A204.1 (cell line): ENCODE measurements around the gene UNC5A.

ENCODE experiments used
- FAIRE-seq: peaks from 2 replicates; lab custom pipeline; 2012; peaks lifted over from hg19 to GRCh38; lab: Jason Lieb, UNC

Gene UNC5A

GRCh38 chr5:176821441-176821840 lies 11.1 kb downstream of the UNC5A start:
- FAIRE-seq, result no peak

- no peak for FAIRE-seq
Measured at GRCh38 chr5:176822041-176822792, 11.9 kb downstream of the UNC5A start.

- no peak for FAIRE-seq
Measured at GRCh38 chr5:176822793-176823481, 12.6 kb downstream of the UNC5A start.

GRCh38 chr5:176823869-176824412 lies 13.6 kb downstream of the UNC5A start:
- FAIRE-seq, result no peak

DNA sequence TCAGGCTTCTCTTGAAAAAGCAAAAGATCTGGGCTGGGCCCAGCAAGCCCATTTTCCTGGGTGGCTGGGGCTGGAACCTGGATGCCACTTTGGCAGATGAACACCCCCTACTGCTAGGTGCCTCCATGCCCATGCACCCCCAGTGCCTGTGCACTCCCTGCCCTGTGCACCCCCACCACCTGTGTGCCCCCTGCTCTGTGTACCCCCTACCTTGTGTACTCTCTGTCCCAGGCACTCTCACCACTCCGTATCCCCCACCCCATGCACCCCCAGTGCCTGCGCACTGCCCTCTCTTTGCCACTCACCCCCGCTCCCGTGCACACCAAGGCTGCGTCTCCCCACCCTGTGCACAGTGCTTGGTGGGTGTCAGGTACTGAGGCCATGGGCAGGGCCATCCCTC lies 14.2 kb downstream of the UNC5A start:
- no peak for FAIRE-seq

GRCh38 chr5:176825234-176825633 lies 14.9 kb downstream of the UNC5A start:
- FAIRE-seq, result no peak

- FAIRE-seq, result no peak
Measured at GRCh38 chr5:176825957-176826356, 15.6 kb downstream of the UNC5A start.

DNA sequence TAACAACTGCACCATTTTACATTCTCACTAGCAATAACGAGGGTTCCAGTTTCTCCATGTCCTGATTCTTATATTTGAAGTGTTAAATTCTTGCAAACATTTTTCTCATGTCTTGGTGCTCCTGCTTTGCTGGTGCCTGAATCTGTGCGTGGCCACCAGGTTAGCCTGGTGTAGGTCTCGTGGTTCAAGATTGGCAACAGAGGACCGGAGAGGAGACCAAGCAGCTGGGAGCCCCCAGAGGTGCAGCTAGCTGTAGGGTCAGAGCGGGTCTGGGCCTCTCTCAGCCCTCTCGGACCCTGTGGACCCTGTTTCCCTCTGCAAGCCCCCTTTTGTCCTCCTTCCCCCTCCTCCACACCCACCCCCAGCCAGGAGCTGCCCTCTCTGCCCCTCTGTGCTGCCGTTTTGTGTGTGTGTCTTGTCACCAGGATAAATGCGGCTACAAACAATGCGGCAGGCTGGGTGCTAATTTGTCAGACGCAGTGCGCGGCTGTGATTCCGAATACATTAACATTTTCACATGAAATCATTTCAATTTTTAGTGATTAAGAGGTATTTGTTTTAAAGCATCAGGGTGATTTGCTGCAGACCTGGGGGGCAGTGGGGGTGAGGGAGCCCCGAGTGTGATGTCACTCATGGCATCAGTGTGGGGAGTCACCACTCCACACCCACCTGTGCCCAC lies 17.5 kb downstream of the UNC5A start:
- FAIRE-seq, result no peak

DNA sequence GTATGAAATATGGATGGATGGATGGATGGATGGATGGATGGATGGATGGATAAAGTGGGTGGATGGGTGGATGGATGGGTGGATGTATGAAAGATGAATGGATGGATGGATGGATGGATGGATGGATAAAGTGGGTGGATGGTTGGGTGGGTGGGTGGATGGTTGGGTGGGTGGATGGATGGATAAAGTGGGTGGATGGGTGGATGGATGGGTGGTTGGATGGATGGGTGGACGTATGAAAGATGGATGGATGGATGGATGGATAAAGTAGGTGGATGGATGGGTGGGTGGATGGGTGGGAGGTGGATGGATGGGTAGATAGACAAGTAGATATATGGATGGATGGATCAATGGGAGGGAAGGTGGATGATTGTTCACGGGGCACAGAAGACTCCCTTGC lies 19.0 kb downstream of the UNC5A start:
- FAIRE-seq, result no peak

- FAIRE-seq, result no peak
Measured at GRCh38 chr5:176830422-176830994, 20.1 kb downstream of the UNC5A start.

DNA sequence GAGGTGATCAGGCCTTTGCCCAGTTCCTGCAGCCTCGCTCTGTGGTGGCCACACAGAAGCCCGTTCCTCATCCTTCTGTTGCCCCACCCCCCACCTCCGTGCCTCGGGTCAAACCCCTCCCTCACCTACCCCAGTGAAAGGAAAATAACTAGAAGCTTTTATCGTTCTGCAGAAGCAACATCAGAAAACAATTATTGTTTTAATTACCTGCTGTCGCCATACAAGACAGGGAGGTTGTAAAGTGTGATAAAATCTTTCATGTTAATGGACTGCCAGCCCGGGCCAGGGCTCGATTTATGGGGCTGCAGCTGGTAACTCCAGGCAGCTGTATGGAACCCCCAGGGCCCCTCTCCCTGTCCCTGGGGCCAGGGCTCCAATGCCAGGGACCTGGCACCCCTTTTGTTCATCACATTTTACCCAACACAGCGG lies 20.6 kb downstream of the UNC5A start:
- no peak for FAIRE-seq

GRCh38 chr5:176831425-176831824 lies 21.1 kb downstream of the UNC5A start:
- FAIRE-seq, result no peak

- FAIRE-seq, result no peak
Measured at GRCh38 chr5:176832162-176832561, 21.8 kb downstream of the UNC5A start.

GRCh38 chr5:176833286-176833685 lies 22.9 kb downstream of the UNC5A start:
- FAIRE-seq, result no peak

- FAIRE-seq, result no peak
Measured at GRCh38 chr5:176835918-176836317, 25.6 kb downstream of the UNC5A start.

DNA sequence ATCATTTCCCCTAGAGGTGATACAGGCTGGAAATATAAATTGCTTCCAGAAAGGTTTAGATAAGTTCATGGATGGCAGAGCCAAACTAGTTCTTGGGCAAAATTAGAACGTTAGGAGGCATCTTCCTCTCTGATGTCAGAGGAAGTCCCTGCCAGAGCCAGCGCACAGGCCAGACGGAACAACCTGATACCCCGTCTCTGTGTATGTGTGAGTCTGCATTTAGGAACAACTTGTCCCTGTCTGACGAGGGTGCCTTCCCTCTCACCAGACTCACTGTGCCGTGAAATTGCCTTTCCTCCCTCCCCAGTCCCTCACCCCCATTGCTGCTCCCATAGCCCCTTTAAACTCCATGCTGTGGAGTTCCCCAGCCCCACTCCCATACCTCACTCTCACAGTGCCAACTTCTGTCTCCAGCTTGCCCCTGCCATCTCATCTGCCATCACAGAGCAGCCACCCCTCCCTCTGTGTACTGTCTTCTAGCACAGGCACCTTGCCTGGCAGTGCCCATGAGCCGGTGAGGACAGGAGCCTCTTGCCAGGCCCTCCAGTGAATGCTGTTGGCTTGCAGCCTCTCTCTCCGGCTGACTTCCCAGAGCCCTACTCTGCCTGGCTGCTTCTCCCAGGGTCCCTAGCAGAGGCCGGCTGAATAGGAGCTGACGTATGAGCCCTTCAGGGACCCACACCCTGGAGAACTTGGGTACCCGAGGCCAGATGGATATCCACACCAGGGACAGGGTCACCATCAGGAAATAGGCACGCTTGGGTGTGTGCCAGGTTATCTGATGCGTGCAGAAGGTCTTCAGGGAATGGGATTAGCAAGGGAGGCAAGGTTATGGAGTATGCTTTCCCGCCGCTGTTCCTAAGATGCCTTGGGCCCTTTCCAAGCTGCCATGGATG lies 26.7 kb downstream of the UNC5A start:
- no peak for FAIRE-seq

- FAIRE-seq, result no peak
Measured at GRCh38 chr5:176837707-176838115, 27.4 kb downstream of the UNC5A start.

DNA sequence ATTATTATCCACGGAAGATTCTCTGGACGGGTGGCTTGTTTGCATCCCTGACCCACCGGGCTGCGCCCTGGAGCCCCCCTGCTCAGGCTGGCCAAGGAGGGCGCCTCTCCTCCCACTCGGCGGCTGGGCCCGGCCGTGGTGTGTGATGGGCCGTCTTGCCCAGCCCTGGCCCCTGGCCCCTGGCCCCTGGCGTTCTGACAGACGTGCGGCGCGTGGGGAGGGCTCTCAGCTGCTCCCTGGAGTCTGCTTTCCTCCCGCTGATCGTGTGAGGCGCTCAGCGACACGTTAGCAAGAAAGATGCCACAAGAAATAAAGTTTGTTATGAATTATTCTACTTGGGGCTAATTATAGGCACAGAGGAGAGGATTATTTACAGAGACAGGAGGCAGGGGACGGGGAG lies 33.3 kb downstream of the UNC5A start:
- no peak for FAIRE-seq

DNA sequence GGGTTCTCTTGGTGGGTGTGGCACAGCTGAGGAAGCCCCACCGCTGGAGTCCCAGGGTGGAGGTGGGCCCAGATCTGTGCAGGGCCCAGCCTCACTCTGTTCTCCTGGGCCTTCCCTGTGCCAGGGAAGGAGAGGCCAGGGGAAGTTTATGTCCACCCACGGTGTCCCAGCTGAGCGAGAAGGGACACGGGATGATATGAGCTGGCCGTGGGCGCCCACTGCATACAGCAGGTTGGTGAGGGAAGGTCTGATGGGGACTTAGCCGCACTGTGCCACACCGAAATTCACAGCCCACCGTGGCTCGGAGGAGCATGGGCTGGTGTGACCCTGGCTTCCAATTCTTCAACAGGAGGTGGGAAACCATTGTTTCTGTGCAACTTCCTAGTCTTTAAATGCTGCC lies 33.9 kb downstream of the UNC5A start:
- FAIRE-seq, result no peak

- no peak for FAIRE-seq
Measured at GRCh38 chr5:176844706-176845391, 34.5 kb downstream of the UNC5A start.

- no peak for FAIRE-seq
Measured at GRCh38 chr5:176845392-176845713, 35.0 kb downstream of the UNC5A start.
